Measurements from ENCODE around the gene MYLK3. TPM values are rescaled to one million over a fixed set of nuclear protein-coding genes. Genes with fewer than 3 reads are reported as not detected.

Gene MYLK3
- total RNA-seq = 0.32 and 0.34 TPM in 2 replicates

GRCh38 chr16:46747777-46748651 is at the start of gene MYLK3:
MYLK3 (minus strand) TSS chr16:46748344; CDS start chr16:46748193, 151 bp downstream.

GRCh38 chr16:46689365-46690280 is 58.5 kb downstream of the MYLK3 start, which contains the start of gene ORC6:
ORC6 (plus strand) TSS chr16:46689659; CDS start chr16:46689706, 47 bp downstream.

GRCh38 chr16:46688654-46689364 is 59.3 kb downstream of the MYLK3 start, which contains the start of gene VPS35:
VPS35 (minus strand) TSS chr16:46689178; CDS start chr16:46689133, 45 bp downstream.

Other genes starting within 250 kb of the MYLK3 start
- gene SHCBP1, start 127.0 kb downstream of the MYLK3 start, total RNA-seq = 1.5 and 5.7 TPM in 2 replicates
- 71.1 and 91.9 TPM in 2 replicates for gene VPS35, start 59.2 kb downstream of the MYLK3 start, total RNA-seq
- gene ORC6, start 58.7 kb downstream of the MYLK3 start, total RNA-seq = 1.2 and 4.1 TPM in 2 replicates
- gene C16orf87, start 82.8 kb upstream of the MYLK3 start, total RNA-seq = 3.0 and 9.1 TPM in 2 replicates
- gene GPT2, start 136.0 kb upstream of the MYLK3 start, total RNA-seq = 7.6 and 8.8 TPM in 2 replicates
- 74.1 and 77.9 TPM in 2 replicates for gene DNAJA2, start 225.3 kb upstream of the MYLK3 start, total RNA-seq

All from bronchial smooth muscle cell (primary cell).